Left forelimb (tissue), 1 donor: Measurements from ENCODE around the gene CDK8.

Source experiments
- DNase-seq: peaks from one replicate; pipeline ENCODE4 v3.0.0-alpha.2; 2018; ENCODE audit warnings: low spot score

Gene CDK8

DNA sequence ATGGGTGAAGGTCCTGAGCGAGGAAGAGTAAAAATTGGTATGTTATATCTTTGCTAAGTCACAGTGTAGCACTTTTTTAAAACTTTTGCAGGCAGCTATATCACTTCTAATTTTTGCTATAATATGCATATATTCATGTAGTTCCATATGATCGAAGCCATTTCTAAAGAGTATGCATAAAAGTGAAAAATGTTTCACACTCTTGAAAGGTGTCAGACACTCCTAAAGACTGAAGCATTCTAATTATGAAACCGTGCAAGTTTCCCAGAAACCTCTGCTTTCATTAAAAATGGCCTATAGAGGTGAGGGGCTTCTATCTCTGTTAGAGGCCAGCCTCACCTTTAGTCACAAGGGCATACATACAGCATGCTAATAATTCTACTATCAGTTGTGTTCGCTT is 128.9 kb downstream of the CDK8 start:
- DNase-seq: no peak

GRCh38 chr13:26384587-26384986 is 130.7 kb downstream of the CDK8 start:
- no peak for DNase-seq

DNA sequence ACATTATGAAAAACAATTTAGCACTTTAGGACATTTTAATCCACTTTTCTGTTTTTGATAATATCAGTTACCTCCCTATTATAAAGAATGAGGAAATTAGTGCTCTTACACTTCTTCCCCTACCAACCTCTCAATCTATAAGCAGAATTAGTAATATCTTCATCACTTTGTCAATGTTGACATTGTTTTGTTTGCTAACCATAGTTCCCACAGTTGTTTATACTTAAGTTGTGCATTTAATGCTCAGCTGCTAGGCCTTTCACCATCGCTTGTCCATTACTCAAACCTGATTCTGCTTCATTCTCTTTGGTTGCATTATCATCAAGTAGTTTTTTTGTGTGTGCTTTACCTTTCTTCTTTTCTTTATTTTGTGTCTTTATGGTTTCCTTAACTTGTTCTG is 132.1 kb downstream of the CDK8 start:
- no peak for DNase-seq

DNA sequence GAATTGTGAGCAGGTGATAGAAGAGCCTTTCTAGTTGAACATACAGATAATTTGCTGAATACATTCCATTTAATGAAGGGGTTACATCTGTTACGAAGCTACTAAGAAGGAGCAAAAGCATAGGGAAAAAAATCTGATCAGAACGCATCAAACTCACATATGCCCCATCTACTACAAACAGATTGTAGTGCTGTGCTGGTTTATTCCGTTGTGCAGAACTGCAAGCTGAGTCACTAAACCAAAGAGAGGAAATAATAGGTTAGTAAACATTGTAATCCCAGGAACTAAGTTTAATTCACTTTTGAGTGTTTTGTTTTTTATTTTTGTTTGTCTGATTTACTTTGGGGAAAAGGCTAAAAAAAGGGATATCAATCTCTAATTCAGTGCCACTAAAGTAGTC is 136.3 kb downstream of the CDK8 start:
- no peak for DNase-seq

DNA sequence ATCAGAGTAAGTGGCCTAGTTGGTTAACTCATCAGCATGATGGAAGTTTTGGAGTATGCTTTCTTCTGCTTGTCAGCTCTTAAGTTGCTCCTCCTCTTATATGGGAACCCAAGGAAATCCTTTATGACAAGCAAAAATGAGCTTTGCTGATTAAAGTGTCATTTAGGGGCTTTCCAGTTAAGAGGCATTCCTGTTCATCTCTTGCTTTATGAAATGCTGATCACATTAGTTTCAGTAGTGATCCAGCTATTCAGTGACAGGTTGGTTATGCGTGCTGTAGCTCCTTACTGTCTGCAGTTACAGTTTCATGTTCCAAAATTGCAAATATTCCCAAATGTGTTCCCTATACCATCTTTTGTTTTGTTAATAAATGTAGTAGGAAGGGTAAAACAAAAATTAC is 146.6 kb downstream of the CDK8 start:
- no peak for DNase-seq

- DNase-seq: no peak
These were observed 147.1 kb downstream of the CDK8 start for GRCh38 chr13:26401069-26401468.

GRCh38 chr13:26401578-26402021 is 147.7 kb downstream of the CDK8 start:
- no peak for DNase-seq

- no peak for DNase-seq
These were observed 152.9 kb downstream of the CDK8 start for GRCh38 chr13:26406791-26407190.

GRCh38 chr13:26411206-26411605 is 157.3 kb downstream of the CDK8 start:
- DNase-seq: no peak

DNA sequence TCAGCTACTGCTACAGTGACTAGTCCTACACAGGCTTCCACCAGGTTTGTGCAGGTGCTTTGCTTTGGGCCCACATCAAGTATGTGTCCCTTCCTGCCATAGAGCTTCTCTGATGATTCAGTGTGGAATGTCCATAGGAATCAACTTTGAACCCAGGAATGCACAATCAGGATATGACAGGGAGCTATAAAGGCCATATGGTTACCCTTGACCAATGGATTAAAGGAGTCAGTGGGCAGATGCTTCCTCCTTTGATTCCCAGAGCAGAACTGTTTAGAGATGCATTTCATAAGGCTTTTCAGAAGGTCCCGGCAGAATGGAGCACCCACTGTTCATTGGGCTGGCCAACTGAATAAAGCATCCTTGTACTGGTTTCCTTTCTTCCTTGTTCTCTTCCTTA is 158.3 kb downstream of the CDK8 start:
- no peak for DNase-seq

- DNase-seq: no peak
These were observed 159.2 kb downstream of the CDK8 start for GRCh38 chr13:26412936-26413716.

DNA sequence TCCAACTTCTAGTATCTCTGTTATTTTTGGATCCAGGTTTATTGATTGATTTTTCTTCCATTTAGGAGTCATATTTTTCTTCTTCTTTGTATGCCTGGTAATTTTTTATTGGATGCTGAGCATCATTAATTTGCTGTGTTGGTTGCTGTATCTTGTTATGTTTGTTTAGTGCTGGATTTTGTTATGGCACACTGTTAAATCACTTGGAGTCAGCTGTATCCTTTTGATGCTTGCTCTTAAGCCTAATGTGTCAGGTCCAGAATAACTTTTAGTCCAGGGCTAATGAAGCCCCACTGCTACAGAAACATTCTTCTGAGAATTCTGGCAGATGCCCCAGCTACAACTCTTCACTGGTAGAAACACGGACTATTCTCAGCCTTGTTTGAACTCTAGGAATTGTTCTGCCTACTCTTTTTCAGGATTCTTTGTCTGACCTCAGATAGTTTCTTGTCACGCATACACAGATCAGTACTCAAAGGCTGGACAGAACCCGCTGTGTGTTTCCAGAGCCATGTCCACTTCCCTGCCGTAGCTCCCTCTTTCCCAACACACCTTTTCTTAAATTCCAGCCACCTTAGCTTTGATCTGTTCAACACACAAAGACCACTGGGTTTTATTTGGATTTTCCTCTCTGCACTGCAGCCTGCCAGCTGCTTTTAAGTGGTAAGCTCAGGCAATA is 166.5 kb downstream of the CDK8 start:
- DNase-seq: no peak

- DNase-seq: no peak
These were observed 168.1 kb downstream of the CDK8 start for GRCh38 chr13:26422036-26422435.

GRCh38 chr13:26423629-26424028 is 169.7 kb downstream of the CDK8 start:
- DNase-seq: no peak

DNA sequence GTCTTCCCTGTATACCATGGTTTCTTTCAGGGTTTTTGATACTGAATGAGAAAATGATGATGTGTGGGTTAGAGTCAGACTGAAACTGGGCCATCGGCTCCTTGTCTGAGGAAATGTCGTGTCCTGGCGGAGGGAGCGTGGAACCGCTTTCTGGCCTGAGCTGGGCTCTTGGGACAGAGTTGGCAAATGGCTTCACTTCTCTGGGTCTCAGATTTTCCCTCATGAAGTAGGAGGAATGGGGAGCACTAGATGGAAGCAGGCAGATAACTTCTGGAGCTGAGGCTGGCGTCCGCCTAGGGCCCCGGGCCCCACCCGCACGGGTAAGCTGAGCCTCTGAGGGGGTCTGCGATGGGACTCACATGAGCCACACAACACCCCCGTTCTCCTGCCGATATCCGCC is 170.3 kb downstream of the CDK8 start:
- DNase-seq: no peak

DNA sequence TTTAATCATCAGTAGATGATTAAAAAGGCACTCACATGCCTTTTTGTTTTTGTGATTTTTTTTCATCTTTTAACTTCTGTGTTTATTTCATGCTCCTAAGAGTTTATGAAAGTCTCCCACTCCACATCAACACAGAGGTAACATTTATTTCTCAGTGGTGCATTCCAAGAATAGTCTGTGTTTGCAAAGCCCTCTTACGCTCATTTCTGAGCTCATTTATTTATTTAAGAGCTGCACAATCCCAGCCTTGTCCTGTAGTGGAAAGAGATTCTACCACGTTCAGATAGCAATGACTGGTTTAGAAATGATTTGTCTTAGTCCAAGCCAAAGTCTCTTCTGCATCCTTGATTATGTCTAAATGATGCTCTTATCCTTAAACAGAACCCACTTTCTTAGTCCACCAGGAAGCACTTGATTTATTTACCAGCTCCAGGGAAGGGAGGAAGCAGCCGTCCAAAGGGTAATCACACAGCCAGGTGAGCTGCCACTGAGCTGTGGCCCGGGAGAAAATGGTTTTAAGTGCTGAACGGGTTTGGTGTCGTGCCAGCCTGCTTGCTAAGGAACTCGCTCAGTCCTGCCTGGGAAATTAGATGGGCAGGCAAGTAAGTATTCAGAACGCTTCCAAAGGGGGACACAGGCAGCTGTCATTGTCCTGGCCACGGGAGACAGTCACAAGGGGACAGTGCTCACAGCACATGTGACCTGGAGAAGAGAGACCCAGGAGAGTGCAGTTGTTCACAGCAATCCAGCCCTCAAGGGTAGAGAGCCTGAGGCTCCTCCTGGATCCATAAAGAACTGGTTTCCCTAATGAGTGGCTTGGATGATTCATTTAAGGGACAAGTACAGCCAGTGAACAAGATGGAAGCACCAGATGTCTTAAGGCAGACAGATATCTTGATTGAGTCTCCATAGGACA is 171.8 kb downstream of the CDK8 start:
- no peak for DNase-seq

DNA sequence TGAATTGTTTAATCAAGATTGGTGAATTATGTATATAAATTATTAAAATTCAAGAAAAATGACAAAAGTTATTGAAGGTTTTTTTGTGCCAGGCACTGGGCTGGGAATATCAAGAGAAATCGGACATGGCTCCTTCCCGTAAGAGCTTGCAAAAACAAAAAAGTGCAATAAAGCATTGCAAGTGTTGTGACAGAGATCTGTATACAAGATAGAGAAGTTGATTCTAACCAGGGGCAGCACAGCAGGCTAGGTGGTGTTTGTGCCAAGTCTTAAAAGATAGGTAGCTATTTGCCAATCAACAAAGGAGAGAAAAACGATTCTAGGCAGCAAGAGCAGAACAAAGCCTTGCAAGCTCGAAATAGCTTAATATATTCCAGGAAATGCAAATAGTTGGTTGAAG is 179.8 kb downstream of the CDK8 start:
- no peak for DNase-seq

DNA sequence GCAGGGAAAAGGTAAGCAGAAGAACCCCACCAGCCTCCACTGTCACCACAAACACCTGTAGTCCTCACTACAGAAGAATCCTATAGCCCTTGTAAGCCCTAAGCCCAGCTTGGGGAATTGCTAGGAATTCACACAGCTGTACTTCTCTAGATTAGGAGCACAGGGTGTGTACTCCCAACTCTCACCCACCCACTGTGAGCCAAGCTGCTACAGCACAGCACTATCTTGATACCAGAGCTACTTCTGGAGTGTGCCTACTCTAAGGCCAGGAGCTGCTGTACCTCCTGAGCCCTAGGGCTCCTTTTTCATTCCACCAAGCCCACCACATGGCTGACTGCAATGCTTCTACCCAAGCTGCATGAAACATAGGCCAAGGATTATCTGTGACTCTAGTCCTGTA is 181.2 kb downstream of the CDK8 start:
- DNase-seq: no peak

- no peak for DNase-seq
These were observed 181.7 kb downstream of the CDK8 start for GRCh38 chr13:26435646-26436045.

DNA sequence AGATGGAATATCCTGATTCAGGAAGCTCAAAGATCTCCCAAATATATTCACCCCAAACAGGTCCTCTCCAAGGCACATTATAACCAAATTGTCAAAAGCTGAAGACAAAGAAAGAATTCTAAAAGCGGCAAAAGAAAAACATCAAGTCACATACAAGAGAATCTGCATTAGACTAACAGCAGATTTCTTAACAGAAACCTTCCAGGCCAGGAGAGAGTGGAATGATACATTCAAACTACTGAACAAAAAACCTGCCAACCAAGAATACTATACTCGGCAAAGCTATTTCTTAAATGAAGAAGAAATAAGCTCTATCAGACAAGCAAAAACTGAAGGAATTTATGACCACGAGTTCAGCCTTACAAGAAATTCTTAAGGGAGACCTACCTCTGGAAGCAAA is 183.0 kb downstream of the CDK8 start:
- no peak for DNase-seq

DNA sequence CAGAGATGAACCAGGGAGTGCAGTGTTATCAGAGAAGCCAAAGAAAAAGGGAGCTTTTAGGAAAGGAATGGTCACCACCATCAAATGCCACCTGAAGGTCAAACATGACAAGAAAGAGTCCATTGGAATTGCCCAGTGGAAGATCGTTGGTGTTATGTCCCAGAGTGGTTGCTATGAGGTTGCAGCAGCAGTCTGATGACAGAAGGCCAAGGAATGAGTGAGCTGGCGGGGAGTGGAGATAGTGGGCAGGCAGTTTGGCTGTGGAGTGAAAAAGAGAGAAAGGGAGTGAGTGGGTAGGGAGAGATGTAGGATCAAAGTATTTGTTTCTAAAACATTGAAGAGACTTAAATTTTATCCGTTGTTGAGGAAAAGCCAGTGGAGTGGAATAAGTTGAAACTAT is 186.2 kb downstream of the CDK8 start:
- DNase-seq: no peak

- no peak for DNase-seq
These were observed 187.5 kb downstream of the CDK8 start for GRCh38 chr13:26441476-26441875.

DNA sequence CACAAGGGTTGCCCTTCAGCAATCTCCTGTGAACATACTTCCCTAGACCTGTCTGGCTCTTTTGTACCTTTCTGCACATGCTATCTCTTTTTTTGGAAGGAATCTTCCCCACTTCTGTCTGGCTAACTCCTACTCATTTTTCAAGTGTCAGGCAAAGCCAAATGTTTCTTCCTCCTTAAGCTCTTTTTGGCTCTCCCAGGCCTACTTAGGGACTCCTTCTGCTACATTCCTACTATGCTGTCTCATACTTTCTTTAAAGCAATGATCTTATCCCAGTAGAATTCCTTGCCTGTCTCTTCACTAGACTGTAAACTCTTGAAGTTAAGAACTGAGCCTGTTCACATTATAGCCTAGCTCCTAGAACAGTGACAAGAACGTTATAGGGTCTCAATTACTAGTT is 188.6 kb downstream of the CDK8 start:
- DNase-seq: no peak
